ENCODE results near the gene ENOX1.
"Not testable (repeated sequence)": the region's sequence is repeated elsewhere in the genome, so short reads cannot be mapped to it uniquely, and the experiment has no call there.

ENOX1 gene

GRCh38 chr13:43205416-43205815 lies 581.4 kb downstream of the ENOX1 start:
- no peak for DNase-seq (ENCODE audit: low read depth in 3 of 3)

GRCh38 chr13:43204591-43204990 lies 582.2 kb downstream of the ENOX1 start:
- DNase-seq (ENCODE audit: low read depth in 3 of 3), result no peak

DNA sequence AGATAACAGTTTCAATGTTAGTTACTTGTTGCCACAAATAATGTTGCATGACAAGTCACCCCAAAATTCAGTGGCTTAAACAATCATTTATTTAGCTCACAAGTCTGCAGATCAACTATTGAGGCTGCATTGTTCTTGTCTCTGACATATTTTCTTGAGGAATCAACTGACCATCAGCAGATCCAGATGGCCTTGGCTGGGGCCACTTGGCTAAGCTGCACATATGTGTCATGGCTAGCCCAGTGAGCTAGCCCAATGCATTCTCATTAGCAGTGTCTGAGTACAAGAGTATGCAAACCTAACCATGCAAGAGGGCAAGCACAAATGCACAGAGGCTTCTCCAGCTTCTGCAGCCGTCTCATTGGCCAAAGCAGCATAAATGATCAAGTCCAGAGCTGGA lies 583.0 kb downstream of the ENOX1 start:
- no peak for DNase-seq (ENCODE audit: low read depth in 3 of 3)

GRCh38 chr13:43200736-43201135 lies 586.0 kb downstream of the ENOX1 start:
- no peak for DNase-seq (ENCODE audit: low read depth in 3 of 3)

DNA sequence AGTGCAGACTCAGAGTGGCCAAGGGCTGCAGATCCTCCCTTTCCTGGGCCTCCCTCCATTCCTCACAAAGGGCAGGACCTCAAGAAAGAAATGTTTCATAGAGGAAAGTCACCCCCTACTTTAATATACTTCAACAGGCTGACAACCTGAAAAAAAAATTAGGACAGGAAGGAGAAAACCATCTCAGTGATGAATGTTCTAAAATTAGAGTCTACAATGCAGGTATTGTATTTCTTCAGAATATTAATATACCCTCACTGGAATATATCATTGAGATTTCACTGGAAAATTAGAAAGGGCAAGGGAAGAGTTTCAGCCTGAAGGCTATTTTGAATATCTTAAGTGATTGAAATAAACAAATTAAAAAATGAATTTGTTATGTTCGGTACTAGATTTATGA lies 586.5 kb downstream of the ENOX1 start:
- no peak for DNase-seq (ENCODE audit: low read depth in 3 of 3)

GRCh38 chr13:43196750-43197370 lies 589.9 kb downstream of the ENOX1 start:
- DNase-seq (ENCODE audit: low read depth in 3 of 3), result no peak

DNA sequence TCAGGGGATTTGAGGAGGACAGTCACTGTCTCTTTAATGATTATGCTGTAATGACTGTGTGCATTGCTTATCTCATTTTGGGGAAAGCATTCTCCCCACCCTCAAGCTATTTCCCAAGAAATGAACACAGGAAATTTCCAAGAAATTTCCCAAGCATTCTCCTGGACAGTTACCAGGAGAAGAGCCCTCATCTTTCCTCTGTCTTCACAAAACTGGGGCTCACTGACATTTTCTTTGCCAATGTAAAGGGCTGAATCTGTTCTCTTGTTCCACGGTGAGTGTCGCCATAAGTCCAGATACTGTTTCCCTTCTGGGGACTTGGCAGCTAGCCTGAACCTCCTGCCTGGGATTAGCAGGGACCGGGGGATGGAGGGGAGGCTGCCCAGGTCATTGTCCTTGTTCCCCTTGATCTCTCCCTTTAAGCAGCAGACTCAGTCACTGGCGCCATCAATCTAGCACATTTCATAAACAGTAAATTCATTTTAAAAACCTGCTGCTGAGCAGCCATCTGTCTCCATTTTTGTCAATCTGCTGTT lies 590.6 kb downstream of the ENOX1 start:
- DNase-seq (ENCODE audit: low read depth in 3 of 3), result no peak

- no peak for DNase-seq (ENCODE audit: low read depth in 3 of 3)
Measured at GRCh38 chr13:43195551-43195950, 591.2 kb downstream of the ENOX1 start.

DNA sequence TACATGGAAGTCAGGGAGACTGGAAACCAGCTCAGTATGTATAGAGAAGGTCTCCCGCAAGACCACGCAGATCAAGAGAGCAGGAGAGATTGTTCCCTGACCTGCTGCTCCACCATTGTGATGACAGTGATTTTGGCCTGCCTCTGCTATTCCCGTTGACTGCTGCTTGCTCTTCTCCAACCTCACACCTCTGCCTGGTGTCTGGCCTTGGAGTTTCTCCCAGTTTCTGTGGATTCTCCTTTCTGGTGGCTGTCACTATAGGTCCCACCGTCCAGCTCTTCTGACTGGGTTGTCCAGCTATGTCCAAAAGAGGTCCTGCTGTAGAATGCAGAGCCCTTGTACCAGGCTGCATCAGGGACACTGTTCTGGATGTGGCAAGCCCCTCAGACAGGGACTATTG lies 591.7 kb downstream of the ENOX1 start:
- no peak for DNase-seq (ENCODE audit: low read depth in 3 of 3)

GRCh38 chr13:43193789-43194420 lies 592.9 kb downstream of the ENOX1 start:
- DNase-seq (ENCODE audit: low read depth in 3 of 3), result no peak

DNA sequence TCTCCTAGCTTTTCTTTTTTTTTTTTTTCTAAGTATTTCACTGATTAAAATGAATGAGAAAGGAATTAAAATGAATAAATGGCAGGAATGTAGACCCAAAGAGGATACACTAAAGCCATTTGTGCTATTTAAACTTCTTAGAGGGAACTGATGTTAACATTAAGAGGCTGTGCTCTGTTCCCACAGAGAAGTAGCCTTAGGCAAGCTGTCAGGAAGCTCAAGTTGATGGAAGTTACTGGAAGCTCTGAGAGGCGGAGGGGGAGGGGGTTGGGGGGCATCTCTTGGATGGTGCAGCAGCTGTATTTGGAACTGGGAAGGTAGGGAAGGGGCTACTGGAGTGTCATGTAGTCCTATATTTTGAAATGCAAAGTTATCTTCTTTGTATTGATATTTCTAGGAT lies 595.2 kb downstream of the ENOX1 start:
- DNase-seq (ENCODE audit: low read depth in 3 of 3), result no peak

DNA sequence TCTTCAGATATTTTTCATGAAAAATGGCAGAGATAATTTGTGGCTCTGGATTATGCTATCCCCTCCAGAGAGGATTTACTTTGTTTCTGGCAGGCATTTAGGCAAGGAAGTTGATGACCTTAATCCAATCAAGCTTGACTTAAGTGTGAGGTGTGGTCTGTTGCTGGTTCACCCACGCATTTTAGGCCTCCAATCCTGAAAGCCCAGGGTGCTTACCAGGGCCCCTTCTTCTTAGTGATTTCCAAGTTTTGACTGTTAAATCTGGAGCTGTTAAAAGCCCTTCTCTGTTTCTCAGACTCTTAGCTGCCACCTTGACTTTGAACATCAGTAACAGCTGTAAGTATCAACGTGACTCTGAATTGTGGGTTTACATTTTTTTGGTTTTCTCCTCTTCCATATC lies 601.5 kb downstream of the ENOX1 start:
- no peak for DNase-seq (ENCODE audit: low read depth in 3 of 3)

DNA sequence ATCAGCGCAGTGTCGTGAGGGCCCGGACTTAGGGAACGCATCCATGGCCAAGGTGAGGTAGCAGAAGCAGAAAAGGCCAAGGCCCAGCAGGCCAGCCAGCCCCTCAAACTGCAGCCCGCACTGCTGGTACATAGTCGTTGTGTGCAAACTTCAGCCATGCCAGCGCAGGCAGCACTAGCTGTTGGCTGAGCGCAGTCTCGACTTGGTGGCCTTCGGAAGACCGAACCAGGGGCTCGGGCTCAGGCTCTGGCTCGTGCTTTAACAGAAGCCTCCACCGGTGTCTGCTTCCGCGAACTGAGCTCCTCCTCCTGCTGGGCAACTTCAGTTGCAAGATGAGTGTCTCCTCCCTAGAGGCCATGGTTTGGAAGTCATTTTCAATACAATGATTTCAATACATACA lies 605.9 kb downstream of the ENOX1 start:
- DNase-seq (ENCODE audit: low read depth in 3 of 3), result no peak

DNA sequence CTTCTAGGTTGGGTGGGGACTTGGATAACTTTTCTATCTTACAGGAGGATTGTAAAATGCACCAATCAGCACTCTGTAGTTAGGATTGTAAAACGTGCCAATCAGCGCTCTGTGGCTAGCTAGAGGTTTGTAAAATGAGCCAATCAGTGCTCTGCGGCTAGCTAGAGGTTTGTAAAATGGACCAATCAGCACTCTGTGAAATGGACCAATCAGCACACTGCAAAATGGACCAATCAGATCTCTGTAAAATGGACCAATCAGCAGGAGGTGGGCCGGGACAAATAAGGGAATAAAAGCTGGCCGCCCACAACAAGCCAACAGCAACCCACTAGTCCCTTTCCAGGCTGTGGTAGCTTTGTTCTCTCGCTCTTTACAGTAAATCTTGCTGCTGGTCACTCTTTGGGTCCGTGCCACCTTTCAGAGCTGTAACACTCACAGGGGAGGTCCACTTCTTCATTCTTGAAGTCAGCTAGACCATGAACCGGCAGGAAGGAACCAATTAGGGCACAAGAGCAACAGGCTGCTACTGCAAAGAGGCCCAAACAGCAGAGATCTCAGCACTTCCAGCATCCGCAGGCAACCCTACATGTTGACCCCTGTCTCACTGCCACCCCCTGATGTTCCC lies 606.6 kb downstream of the ENOX1 start:
- DNase-seq (ENCODE audit: low read depth in 3 of 3), result no peak

DNA sequence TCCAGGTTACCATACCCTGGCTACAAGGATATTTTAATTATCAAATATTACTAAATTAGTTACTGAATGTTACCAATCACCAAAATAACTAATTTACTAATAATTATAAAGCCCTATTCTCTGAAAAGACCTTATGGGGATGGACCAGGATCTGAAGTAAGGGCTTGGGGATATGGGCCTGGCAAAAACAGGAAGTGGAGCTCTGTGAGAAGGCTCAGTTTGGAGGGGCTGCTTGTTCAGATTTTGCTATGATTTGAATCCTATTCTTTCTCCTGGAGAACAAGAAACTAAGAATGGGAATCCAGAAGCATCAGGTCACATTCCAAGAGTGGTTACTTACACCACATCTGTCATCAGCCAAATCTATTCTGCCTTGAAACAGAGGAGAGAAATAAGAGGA lies 615.3 kb downstream of the ENOX1 start:
- DNase-seq (ENCODE audit: low read depth in 3 of 3), result no peak

GRCh38 chr13:43170506-43170905 lies 616.3 kb downstream of the ENOX1 start:
- no peak for DNase-seq (ENCODE audit: low read depth in 3 of 3)

DNA sequence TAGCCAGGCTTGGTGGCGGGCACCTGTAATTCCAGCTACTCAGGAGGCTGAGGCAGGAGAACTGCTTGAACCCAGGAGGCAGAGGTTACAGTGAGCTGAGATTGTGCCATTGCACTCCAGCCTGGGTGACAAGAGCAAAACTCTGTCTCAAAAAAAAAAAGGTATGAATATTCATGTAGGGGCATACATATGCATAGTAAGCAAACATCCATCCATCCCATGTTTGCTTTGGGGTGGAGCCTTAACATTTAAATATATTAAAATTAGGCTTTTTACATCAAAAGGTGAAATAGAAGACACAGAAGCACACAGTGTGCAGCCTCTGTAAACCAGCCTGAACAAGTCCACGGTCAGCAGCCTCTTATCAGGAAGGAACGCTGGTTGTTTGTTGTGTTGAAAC lies 618.3 kb downstream of the ENOX1 start:
- not testable (repeated sequence) for DNase-seq (ENCODE audit: low read depth in 3 of 3)

DNA sequence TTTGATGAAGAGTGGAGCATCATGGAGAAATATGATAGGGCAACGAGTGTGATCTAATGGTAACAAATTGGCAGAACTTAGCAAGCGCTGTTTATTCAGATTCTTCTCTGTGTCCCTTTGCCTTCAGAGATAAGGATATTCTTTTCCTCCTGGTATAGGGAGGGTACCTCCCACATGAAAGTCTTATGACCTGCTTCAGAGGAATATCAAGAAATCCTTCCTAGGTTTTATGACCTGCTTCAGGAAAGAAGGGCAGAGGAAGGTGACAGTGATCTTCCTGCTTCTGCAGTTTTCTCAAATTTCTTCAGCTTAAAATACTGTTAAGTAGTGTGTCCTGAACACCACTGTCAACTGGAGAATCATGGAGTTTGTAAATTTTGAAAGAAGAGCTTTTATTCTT lies 619.0 kb downstream of the ENOX1 start:
- no peak for DNase-seq (ENCODE audit: low read depth in 3 of 3)

GRCh38 chr13:43166644-43167457 lies 619.9 kb downstream of the ENOX1 start:
- DNase-seq (ENCODE audit: low read depth in 3 of 3), result no peak
